Measurements from ENCODE around the gene EHD2.

- no peak for TF ChIP-seq CTCF (optimal IDR thresholded peaks at IDR 0.05 in 1 of 3, IDR thresholded peaks at IDR 0.05 in 1 of 3, conservative IDR thresholded peaks at IDR 0.05 in 1 of 3; ENCODE audit: extremely low read depth in 1 of 3, insufficient read depth in 2 of 3, low read length in 3 of 3)
- no peak for TF ChIP-seq EZH2 (IDR thresholded peaks at IDR 0.05; ENCODE audit: low read length)
These were observed 65.1 kb downstream of the EHD2 start, which contains the start of gene SELENOW for GRCh38 chr19:47778049-47778953.
